T-helper 17 cell (primary cell): Measurements from ENCODE around the gene COL26A1. TPM values are rescaled to one million over a fixed set of nuclear protein-coding genes. Genes with fewer than 3 reads are reported as not detected.
"Not testable (repeated sequence)": the region's sequence is repeated elsewhere in the genome, so short reads cannot be mapped to it uniquely, and the experiment has no call there.

Source experiments
- ATAC-seq: fragments of 150-1000 bp; cut with Tn5 transposase; 2 replicates; pipeline ENCODE4 v1.10.0; 2021; ENCODE audit warnings: mild to moderate bottlenecking, moderate library complexity
- DNase-seq, 3 donors: peaks; one replicate each; pipeline versions ENCODE4 v3.0.0 to v3.0.0-alpha.2; 2020 to 2021
- H3K9me3 ChIP-seq: one replicate; pipeline ENCODE4 v1.7.0; 2013; ENCODE audit warnings: low read length, mild to moderate bottlenecking; ENCODE audit not compliant: control insufficient read depth, poor library complexity, severe bottlenecking
- H3K27ac Mint-ChIP-seq: one replicate; pipeline ENCODE4 v1.8.0; 2022; ENCODE audit warnings: mild to moderate bottlenecking, moderate library complexity, mixed read lengths
- H3K27me3 Mint-ChIP-seq: one replicate; pipeline ENCODE4 v1.8.0; 2022; ENCODE audit warnings: mixed read lengths
- H3K36me3 Mint-ChIP-seq: one replicate; pipeline ENCODE4 v1.8.0; 2022; ENCODE audit warnings: low read depth, mixed read lengths
- H3K4me1 Mint-ChIP-seq: one replicate; pipeline ENCODE4 v1.8.0; 2022; ENCODE audit warnings: mild to moderate bottlenecking, mixed read lengths
- H3K4me3 Mint-ChIP-seq: one replicate; pipeline ENCODE4 v1.8.0; 2022; ENCODE audit warnings: mild to moderate bottlenecking, moderate library complexity, mixed read lengths
- total RNA-seq, 4 donors: library from RNA in 2 of 4; stranded (reverse) in 2 of 4; gene quantifications; one replicate each; pipeline ENCODE4 v1.2.3 and lab custom pipeline; 2022 to 2026

Gene COL26A1
- total RNA-seq, 2 donors from 2014 or later: not detected

DNA sequence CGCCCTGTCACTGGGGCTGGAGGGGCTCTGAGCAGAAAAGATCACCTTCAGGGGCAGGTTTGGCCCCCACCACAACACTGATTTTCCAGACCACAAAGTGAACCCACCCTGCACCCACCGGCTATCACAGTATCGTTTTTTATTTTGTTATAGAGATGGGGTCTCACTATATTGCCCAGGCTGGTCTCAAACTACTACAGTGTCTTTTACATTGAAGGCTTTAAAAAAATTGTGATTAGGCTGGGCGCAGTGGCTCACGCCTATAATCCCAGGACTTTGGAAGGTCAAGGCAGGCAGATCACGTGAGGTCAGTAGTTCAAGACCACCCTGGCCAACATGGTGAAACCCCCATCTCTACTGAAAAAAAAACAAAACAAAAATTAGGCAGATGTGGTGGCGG lies 125.1 kb downstream of the COL26A1 start:
- H3K9me3 ChIP-seq: no peaks in the 10 kb centered on the region
- Mint-ChIP-seq H3K4me1 (no peaks in the 10 kb centered on the region), H3K36me3 (no peaks in the 10 kb centered on the region), H3K4me3 (no peak overlapping the region), H3K27ac (no peak overlapping the region), H3K27me3 (peaks cover 12% of the 10 kb centered on the region)
- ATAC-seq: no peak
- DNase-seq: no peak

DNA sequence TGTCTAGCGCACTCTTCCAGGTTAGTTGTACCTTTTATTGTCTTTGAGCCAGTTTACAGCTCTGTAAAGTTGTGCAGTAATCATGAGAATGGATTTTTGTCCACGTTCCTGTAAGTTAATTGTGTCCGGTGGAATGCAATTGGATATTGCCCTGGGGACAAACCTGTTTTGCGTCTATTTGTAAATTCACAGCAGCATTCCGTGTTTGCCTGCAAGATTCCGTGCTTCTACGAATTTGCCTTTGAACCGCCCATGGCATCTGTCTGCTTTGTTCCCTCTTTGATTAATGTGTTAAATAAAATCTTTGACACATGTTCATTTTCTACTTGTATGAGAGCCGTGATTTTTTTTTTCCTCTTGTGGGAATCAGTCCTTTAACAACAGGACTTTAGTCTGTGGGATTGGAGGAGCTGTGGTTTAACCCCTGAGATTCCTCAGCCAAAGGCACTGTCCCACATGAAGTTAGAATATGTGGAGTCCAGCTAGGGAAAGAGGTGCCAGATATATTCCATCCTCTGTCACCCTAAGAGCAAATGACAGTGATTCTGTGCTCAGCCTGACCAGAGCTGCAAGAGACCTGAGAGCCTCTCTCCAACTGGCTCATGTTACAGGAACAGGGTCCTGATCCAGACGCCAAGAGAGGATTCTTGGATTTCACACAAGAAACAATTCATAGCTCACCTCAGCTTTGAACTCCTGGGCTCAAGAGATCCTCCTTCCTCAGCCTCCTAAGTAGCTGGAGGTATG lies 126.3 kb downstream of the COL26A1 start:
- DNase-seq: no peak

DNA sequence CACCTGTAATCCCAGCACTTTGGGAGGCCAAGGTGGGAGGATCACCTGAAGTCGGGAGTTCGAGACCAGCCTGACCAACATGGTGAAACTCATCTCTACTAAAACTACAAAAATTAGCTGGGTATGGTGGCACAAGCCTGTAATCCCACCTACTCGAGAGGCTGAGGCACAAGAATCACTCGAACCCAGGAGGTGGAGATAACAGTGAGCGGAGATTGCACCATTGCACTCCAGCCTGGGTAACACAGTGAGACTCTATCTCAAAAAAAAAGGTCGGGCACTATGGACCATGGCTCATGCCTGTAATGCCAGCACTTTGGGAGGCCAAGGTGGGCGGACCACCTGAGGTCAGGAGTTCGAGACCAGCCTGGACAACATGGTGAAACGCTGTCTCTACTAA lies 127.8 kb downstream of the COL26A1 start:
- H3K27me3 Mint-ChIP-seq: peaks cover 21% of the 10 kb centered on the region
- not testable (repeated sequence) for H3K4me1 Mint-ChIP-seq, ATAC-seq, H3K27ac Mint-ChIP-seq, H3K4me3 Mint-ChIP-seq, DNase-seq, H3K36me3 Mint-ChIP-seq, H3K9me3 ChIP-seq

More for the DNA sequence above, 126.3 kb downstream of the COL26A1 start:
- peaks cover 12% of the 10 kb centered on the region for H3K27me3 Mint-ChIP-seq
- H3K27ac Mint-ChIP-seq: no peak overlapping the region
- no peak for ATAC-seq
- H3K9me3 ChIP-seq: no peaks in the 10 kb centered on the region
- H3K36me3 Mint-ChIP-seq: no peaks in the 10 kb centered on the region
- H3K4me3 Mint-ChIP-seq: no peak overlapping the region
- H3K4me1 Mint-ChIP-seq: no peaks in the 10 kb centered on the region

DNA sequence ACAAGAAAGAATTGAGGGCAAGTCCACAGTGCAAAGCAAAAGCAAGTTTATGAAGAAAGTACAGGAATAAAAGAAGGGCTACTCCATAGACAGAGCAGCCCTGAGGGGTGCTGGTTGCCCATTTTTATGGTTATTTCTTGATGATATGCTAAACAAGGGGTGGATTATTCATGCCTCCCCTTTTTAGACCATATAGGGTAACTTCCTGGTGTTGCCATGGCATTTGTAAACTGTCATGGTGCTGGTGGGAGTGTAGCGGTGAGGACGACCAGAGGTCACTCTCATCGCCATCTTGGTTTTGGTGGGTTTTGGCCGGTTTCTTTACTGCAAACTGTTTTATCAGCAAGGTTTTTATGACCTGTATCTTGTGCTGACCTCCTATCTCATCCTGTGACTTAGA lies 128.8 kb downstream of the COL26A1 start:
- peaks cover 21% of the 10 kb centered on the region for H3K27me3 Mint-ChIP-seq
- not testable (repeated sequence) for DNase-seq, H3K4me1 Mint-ChIP-seq, H3K27ac Mint-ChIP-seq, H3K36me3 Mint-ChIP-seq, ATAC-seq, H3K4me3 Mint-ChIP-seq, H3K9me3 ChIP-seq

DNA sequence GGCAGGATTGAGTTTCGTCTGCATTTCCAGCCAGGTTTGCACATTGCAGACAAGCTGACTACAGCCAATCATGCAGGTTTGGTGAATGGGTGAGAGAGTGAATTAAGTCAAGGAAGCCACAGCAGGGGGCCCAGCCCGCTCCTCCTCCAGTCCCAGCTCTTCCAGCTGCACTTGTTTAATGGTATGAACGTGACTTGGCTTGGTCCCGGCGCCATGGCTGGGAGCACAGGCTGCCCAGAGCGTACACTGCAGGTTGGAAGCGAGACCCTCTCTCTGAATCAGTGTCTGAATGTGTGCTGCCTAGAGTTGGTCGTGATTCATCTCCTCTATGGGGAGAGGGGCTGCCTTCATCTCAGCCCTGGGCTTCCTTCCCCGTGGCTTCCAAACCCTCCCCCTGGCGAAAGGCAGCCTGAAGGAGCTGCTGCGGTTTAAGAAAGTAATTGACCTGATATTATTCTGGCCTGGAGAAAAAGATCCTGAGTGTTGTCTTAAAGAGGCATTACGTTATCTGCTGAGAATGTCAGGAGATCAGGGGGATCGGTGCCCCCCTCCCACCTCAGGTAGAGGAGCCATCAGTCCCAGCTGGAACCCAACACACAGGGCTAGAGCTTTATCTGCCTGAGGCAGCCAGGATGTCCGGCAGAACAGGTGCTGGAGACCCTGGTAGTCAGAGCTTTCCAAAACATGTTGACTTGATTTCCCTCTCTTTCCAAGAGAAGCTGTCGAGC lies 132.1 kb downstream of the COL26A1 start:
- Mint-ChIP-seq H3K4me1 (no peaks in the 10 kb centered on the region), H3K27ac (no peak overlapping the region), H3K4me3 (no peak overlapping the region), H3K27me3 (peaks cover 8% of the 10 kb centered on the region), H3K36me3 (no peaks in the 10 kb centered on the region)
- ATAC-seq (no peak), DNase-seq (no peak)
- no peaks in the 10 kb centered on the region for H3K9me3 ChIP-seq

DNA sequence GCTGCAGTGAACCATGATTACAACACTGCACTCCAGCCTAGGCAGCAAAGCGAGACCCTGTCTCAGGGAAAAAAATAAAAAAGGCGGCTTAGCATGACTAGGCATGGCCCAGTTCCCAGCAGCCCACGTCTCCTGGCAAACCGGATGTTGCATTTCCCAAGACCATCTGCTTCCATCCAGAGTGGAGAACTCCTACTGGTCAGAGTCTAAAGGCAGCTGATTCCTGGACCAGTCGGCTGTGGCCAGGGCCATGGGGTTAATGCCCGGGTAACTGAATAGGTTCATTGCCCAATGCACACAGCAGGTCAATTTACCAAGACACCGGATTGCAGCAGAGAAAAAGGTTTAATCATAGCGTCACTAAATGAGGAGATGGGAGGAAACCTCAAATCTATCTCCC lies 133.3 kb downstream of the COL26A1 start:
- no peak for DNase-seq
- ATAC-seq: no peak

DNA sequence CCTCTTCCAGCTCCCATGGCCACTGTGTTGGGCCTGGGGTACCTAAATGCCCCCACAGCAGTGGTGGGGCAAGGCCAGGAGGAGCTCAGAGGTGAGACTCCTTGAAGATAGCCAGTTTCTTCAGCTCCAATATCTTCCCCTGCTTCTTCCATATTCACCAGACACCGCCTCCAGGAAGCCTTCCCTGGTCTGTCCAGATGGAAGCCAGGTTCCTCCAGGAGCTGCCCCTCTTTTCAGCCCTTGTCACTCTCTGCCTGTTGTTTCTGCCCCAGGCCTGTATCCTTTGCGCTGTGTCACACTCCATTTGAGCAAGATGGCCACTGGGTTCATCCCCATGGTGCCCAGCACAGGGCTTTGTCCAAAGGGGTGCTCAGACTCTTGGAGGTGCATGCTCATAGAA lies 138.7 kb downstream of the COL26A1 start:
- Mint-ChIP-seq H3K27ac (no peak overlapping the region), H3K4me1 (no peaks in the 10 kb centered on the region), H3K36me3 (no peaks in the 10 kb centered on the region), H3K27me3 (peaks cover 15% of the 10 kb centered on the region), H3K4me3 (no peak overlapping the region)
- DNase-seq (no peak), ATAC-seq (no peak)
- no peaks in the 10 kb centered on the region for H3K9me3 ChIP-seq

More for the DNA sequence above, 133.3 kb downstream of the COL26A1 start:
- no peak overlapping the region for H3K27ac Mint-ChIP-seq
- H3K36me3 Mint-ChIP-seq: no peaks in the 10 kb centered on the region
- no peaks in the 10 kb centered on the region for H3K9me3 ChIP-seq
- H3K4me1 Mint-ChIP-seq: no peaks in the 10 kb centered on the region
- no peak overlapping the region for H3K4me3 Mint-ChIP-seq
- peaks cover 8% of the 10 kb centered on the region for H3K27me3 Mint-ChIP-seq

DNA sequence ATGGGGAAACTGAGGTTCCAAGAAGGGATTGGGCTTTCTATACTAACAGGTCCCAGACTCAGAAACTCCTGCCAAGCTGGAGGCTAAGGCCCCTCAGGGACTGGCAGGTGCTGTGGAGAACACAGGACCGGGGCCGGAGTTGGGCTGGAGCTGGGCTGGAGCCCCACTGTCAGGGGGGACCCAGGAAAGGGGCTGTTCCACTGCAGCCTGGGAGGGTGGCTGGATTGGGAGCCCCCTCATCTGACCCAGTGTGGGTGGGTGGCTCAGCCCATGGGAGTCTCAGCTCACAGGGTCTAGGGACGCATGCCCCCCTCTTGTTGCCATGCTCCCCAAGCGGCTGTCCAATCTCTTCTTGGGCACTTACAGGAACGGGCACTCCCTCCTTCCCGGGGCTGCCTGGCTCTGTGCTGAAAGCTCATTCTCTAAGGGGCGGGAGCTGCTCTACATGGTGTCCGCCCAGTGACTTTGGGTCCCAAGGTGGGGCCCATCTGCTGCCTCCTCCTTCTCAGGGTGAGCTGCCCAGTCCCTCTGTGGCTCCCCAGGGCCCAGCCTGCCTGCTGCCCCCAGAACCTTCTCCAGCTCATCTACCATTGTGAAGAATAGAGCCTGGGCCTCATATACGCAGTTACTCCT lies 139.9 kb downstream of the COL26A1 start:
- H3K9me3 ChIP-seq: no peaks in the 10 kb centered on the region
- H3K27me3 Mint-ChIP-seq: peaks cover 27% of the 10 kb centered on the region
- H3K4me3 Mint-ChIP-seq: no peak overlapping the region
- ATAC-seq (no peak), DNase-seq (no peak)
- H3K27ac Mint-ChIP-seq: no peak overlapping the region
- no peaks in the 10 kb centered on the region for H3K36me3 Mint-ChIP-seq
- H3K4me1 Mint-ChIP-seq: peaks cover 6% of the 10 kb centered on the region

DNA sequence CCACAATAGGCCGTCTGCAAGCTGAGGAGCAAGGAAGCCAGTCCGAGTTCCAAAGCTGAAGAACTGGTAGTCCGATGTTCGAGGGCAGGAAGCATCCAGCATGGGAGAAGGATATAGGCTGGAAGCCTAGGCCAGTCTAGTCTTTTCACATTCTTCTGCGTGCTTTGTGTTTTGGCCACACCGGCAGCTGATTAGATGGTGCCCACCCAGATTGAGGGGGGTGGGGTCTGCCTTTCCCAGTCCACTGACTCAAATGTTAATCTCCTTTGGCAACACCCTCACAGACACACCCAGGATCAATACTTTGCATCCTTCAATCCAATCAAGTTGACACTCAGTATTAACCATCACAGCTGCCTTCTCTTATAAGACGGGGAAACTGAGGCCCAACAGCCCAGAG lies 142.8 kb downstream of the COL26A1 start:
- Mint-ChIP-seq H3K27me3 (peaks cover 46% of the 10 kb centered on the region), H3K4me1 (peaks cover 12% of the 10 kb centered on the region)
- not testable (repeated sequence) for H3K9me3 ChIP-seq, H3K4me3 Mint-ChIP-seq, H3K27ac Mint-ChIP-seq, ATAC-seq, H3K36me3 Mint-ChIP-seq, DNase-seq

DNA sequence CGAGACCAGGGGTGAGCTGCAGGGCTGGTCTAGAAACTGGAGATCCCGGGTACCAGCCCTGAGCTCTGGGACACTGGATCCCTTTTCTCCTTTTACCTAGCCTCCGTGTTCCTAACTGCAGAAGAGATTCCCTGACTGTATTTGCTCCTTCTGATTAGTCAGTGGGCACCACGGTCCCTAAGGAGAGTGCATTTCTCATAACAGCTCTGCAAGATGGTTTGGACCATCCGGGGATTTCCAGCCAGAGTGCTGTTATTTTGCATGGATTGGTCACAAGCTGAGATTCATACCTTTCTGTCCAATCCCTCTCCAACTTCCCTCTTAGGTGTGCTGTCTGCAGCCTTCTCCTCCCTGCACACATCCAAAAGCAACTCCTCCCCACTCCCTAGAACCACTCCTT lies 143.9 kb downstream of the COL26A1 start:
- H3K9me3 ChIP-seq: no peaks in the 10 kb centered on the region
- DNase-seq (no peak), ATAC-seq (no peak)
- H3K27me3 Mint-ChIP-seq: peaks cover 48% of the 10 kb centered on the region
- H3K36me3 Mint-ChIP-seq: no peaks in the 10 kb centered on the region
- H3K27ac Mint-ChIP-seq: no peak overlapping the region
- H3K4me1 Mint-ChIP-seq: peaks cover 12% of the 10 kb centered on the region
- H3K4me3 Mint-ChIP-seq: no peak overlapping the region

DNA sequence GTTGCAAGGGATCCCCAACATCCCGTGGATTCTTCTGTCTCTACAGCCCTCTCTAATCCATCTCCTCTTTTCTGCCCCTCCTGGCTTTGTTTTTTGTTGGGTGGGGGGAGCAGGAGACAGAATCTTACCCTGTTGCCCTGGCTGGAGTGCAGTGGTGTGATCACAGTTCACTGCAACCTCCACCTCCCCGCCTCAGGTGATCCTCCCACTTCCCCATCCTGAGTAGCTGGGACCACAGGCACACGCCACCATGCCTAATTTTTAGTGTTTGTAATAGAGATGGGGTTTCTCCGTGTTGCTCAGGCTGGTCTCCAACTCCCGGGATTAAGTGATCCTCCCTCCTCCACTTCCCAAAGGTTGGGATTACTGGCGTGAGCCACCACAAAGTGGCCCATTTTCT lies 144.7 kb downstream of the COL26A1 start:
- no peak for ATAC-seq
- peak overlapping the region; percentile 58 for H3K4me3 Mint-ChIP-seq
- peak overlapping the region; percentile 86 for H3K27ac Mint-ChIP-seq
- DNase-seq: no peak
- H3K4me1 Mint-ChIP-seq: peaks cover 12% of the 10 kb centered on the region
- no peaks in the 10 kb centered on the region for H3K9me3 ChIP-seq
- peaks cover 50% of the 10 kb centered on the region for H3K27me3 Mint-ChIP-seq
- H3K36me3 Mint-ChIP-seq: no peaks in the 10 kb centered on the region

DNA sequence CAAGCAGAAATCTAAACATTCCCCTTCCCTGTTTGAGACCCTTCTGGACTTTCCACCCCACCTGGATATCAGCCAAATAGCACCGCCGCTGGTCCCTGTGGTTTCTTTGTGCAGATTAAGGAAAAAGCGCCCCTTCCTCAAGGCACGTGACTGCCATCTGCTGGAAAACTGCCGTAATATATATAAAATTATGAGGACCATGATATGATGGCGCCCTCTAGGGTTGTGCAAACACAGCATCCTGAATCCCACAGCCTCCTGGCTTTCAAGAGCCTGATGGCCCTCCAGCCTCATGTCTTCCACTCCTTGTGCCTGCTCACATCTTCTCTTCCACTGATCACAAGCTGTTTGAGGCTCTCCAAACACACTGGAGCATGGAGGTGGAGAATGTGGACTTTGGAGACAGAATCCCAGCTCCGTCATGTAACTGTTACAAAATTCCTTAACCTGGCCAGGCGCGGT lies 145.1 kb downstream of the COL26A1 start:
- Mint-ChIP-seq H3K27me3 (peaks cover 53% of the 10 kb centered on the region), H3K36me3 (no peaks in the 10 kb centered on the region), H3K4me3 (peak overlapping the region; percentile 58), H3K27ac (peak overlapping the region; percentile 86), H3K4me1 (peaks cover 12% of the 10 kb centered on the region)
- H3K9me3 ChIP-seq: no peaks in the 10 kb centered on the region
- no peak for DNase-seq
- ATAC-seq: no peak

DNA sequence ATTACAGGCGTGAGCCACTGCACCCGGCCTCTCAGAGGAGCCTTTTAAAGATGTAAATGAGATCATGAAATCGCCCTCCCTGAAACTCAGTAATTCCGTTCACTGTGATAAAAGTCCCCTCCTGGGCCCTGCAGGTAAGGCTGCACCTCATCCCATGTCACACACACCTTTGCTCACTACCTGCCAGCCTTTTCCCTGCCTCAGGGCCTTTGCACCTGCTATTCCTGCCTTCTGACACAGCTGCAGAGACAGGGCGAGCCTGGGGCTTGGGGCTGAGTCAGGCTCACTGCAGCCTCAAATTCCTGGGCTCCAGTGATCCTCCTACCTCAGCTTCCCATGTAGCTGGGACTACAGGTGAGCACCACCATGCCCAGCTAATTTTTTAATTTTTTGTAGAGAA lies 147.6 kb downstream of the COL26A1 start:
- DNase-seq (no peak), ATAC-seq (no peak)
- H3K27ac Mint-ChIP-seq: no peak overlapping the region
- no peaks in the 10 kb centered on the region for H3K9me3 ChIP-seq
- H3K4me1 Mint-ChIP-seq: peaks cover 12% of the 10 kb centered on the region
- peaks cover 51% of the 10 kb centered on the region for H3K27me3 Mint-ChIP-seq
- no peak overlapping the region for H3K4me3 Mint-ChIP-seq
- H3K36me3 Mint-ChIP-seq: no peaks in the 10 kb centered on the region
